WI38 (cell line): ENCODE results near the gene RGS16.
"Not testable (repeated sequence)": the region's sequence is repeated elsewhere in the genome, so short reads cannot be mapped to it uniquely, and the experiment has no call there.

Source experiments
- H3K4me3 ChIP-seq: 2 replicates; pipeline ENCODE4 v1.5.1; 2011; ENCODE audit warnings: low read depth, mild to moderate bottlenecking, control low read depth, low read length
- TF ChIP-seq, protein P1 (sequence below): IDR thresholded peaks from 2 replicates; pipeline ENCODE4 v1.5.1; 2012; ENCODE audit warnings: low read depth, mild to moderate bottlenecking, control low read depth, low read length

RGS16 gene

DNA sequence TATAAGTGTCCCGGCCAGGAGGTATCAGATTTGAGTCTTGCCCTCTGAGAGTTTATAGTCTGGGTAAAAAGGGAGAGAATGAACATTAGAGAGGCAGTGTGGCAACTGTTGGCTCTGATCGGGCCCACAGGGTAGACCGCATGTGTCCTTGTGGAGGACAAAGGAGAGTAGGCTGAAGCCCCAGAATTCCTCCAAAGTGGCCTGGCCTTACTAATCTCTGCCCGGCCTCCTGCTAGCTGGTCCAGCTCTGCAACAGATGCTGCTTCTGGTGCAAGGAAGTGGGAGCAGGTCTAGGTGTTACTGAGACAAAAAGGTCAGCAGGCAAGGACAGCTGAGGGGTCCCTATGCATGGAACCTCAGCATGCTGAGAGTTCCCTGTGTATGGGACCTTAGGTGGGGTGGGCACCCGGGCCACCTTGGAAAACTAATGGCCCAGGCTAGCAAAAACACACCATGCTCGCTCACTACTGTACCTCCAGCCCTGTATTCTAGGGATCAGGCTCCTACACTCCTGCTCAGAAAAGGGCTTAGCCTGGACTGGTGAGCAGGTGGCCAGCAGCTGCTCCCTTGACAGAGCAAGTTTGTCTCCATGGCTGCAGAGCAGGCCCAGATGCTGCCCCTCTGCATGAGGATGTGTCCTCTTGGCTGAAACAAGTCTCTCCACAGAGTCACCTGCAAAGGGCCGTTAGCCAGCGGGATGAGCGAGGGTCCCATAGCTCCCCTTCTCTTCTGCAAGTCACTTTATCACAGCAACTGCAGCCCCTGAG is 30.3 kb upstream of the RGS16 start:
- no peak overlapping the region for H3K4me3 ChIP-seq
- TF ChIP-seq, protein P1, sequence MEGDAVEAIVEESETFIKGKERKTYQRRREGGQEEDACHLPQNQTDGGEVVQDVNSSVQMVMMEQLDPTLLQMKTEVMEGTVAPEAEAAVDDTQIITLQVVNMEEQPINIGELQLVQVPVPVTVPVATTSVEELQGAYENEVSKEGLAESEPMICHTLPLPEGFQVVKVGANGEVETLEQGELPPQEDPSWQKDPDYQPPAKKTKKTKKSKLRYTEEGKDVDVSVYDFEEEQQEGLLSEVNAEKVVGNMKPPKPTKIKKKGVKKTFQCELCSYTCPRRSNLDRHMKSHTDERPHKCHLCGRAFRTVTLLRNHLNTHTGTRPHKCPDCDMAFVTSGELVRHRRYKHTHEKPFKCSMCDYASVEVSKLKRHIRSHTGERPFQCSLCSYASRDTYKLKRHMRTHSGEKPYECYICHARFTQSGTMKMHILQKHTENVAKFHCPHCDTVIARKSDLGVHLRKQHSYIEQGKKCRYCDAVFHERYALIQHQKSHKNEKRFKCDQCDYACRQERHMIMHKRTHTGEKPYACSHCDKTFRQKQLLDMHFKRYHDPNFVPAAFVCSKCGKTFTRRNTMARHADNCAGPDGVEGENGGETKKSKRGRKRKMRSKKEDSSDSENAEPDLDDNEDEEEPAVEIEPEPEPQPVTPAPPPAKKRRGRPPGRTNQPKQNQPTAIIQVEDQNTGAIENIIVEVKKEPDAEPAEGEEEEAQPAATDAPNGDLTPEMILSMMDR: no peak

DNA sequence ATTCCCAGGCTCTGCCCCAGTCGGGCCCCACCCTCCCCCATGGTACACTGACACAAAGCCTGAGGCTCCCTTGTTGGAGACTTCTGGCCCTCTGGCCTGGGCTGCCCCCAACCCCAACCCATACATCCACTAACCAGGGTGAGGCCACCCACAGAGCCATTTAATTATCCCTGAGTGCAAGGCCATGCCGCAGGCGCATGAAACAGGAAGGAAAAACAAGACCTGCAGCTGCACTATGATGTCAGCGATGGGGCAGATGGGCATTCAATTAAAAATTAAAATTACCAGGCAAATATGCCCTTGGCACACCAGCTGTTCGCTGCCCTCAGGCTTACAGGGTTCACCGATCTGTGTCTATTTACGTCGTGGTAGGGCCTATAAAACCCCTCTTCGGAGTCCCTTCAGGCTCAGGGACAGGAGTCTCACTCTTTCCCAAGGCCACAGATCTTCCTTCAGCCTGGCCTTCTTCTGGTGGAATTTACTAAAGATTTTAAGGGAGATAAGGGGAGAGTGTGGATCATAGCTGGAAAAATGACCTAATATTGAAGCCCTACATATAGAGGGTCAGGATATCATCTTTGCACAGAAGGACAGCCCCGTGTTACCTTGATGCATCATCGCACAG is 29.6 kb upstream of the RGS16 start:
- no peak overlapping the region for H3K4me3 ChIP-seq
- TF ChIP-seq, protein P1: no peak

DNA sequence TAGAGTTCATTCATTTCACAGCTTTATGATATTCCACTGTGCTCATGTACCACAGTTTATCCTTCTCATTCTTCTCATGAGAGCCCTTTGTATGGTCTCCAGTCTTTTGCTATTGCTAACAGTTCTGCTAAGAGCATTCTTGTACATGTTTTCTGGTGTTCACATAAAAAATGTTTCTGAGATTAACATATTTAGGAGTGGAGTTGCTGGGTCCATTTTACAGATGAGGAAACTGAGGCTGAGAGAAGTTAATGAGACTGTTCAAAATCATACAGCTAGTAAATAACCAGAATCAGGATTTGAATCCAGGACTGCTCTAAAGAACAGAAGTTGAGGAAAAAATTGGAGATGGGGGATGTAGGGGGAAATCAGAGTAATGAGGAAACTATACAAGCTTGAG is 28.8 kb upstream of the RGS16 start:
- TF ChIP-seq, protein P1: no peak
- no peak overlapping the region for H3K4me3 ChIP-seq

DNA sequence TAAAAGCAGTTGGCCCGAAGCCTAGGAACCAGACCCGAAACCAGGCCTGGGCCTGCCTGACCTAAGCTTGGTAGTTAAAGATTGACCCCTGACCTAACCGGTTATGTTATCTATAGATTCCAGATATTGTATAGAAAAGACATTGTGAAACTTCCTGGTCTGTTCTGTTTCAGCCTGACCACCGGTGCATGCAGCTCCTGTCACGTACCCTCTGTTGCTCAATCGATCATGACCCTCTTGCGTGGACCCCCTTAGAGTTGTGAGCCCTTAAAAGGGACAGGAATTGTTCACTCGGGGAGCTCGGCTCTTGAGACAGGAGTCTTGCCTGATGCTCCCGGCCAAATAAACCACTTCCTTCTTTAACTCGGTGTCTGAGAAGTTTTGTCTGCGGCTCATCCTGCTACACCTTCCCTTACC is 28.3 kb upstream of the RGS16 start:
- not testable (repeated sequence) for H3K4me3 ChIP-seq

DNA sequence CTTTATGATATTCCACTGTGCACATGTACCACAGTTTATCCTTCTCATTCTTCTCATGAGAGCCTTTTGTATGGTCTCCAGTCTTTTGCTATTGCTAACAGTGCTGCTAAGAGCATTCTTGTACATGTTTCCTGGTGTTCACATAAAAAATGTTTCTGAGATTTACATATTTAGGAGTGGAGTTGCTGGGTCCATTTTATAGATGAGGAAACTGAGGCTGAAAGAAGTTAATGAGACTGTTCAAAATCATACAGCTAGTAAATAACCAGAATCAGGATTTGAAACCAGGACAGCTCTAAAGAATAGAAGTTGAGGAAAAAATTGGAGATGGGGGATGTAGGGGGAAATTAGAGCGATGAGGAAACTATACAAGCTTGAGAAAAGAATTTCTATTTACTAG is 27.8 kb upstream of the RGS16 start:
- H3K4me3 ChIP-seq: no peak overlapping the region
- TF ChIP-seq, protein P1: no peak

DNA sequence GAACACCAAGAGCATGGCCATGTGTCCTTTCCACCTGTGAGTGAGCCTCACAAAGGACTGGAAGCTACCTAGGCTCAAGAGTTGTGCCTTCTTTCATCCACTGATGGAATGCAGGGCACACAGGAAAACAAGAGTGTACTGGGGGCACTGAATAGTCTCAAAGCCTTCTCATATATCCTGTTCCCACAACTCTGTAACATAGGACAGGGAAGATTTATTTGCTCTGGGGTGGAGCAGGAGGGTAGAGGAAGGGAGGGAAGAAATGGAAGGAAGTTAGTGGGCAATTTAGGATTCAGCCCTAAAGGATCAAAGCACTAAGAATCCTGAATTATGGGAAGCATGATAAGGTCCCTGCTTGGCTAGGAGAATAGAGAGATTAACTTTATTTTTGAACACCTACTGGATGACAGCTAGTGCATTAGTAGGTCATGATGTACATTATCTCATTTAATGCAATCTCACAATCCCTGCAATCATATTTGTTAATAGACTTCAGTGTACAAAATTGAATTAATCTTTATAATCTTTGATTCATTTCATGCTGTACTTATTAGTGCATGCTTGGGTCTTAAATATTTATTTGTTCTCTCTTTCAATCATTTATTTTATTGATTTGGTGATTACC is 27.0 kb upstream of the RGS16 start:
- TF ChIP-seq, protein P1: no peak
- H3K4me3 ChIP-seq: no peak overlapping the region

DNA sequence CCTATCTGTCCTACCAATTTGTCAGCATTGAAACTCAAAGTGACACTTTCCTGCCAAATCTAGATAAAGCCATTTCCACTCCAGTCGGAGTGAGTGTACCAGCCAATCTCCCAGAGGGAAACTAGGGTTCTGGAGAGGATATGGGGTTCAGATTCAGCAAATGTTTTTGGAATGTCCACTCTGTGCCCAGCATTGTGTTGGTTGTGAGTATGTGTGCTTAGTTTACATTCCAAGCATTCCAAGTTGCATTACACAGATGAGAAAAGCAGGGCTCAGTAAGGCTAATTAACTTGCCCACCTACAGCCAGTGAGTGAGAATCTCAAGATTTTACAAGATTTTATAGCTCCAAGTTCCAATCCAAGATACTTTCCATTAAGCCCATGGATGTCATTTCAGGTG is 26.4 kb upstream of the RGS16 start:
- no peak overlapping the region for H3K4me3 ChIP-seq
- TF ChIP-seq, protein P1: no peak
